ENCODE measurements around the gene GPR52.

- TF ChIP-seq POLR2A (IDR thresholded peaks at IDR 0.05; ENCODE audit: low read depth, low read length) (no peak), TAF1 (IDR thresholded peaks at IDR 0.05; ENCODE audit: low read depth, low read length) (no peak), SPI1 (IDR thresholded peaks at IDR 0.05; ENCODE audit: low read depth, low read length) (no peak), POLR2AphosphoS5 (IDR thresholded peaks at IDR 0.05; ENCODE audit: low read depth, low read length) (no peak), POU2F2 (IDR thresholded peaks at IDR 0.05; ENCODE audit: low read depth, low read length) (no peak)
These were observed 40.1 kb upstream of the GPR52 start for GRCh38 chr1:174407665-174408064.

Measured in GM12891 (cell line).